Measurements from ENCODE around the gene SCML1.
"Not testable (repeated sequence)": the region's sequence is repeated elsewhere in the genome, so short reads cannot be mapped to it uniquely, and the experiment has no call there.

Gene SCML1

DNA sequence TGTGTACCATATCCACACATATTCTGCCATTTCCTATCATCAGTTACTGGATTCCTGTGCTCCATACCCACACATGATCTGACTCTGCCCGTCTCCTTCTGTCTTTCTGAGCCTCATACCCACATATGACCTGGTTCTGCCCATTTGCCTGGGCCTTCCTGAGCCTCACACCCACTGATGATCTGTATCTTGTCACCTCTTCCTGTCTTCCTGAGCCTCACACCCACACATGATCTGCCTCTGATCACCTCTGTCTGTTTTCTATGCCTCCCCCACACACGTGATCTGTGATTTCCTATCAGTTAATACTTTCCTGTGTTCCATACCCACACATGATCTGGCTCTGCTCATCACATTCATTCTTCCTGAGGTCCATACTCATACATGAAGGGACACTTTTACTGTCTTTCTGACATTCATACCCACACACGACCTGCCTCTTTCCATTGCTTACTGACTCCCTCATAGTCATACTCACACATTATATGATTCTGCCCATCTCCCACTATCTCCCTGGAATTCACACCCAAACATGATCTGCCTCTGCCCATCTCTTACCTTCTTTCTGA is 32.5 kb downstream of the SCML1 start:
- H3K27me3 ChIP-seq (ENCODE audit: control insufficient read depth, insufficient read depth, low read length) = peaks cover 6% of the 10 kb centered on the region
- no peaks in the 10 kb centered on the region for H3K4me1 ChIP-seq (ENCODE audit: control insufficient read depth, insufficient read depth, low read length)
- H3K9me3 ChIP-seq (replicated peaks; ENCODE audit: low read length) = no peaks in the 10 kb centered on the region
- H3K4me3 ChIP-seq (ENCODE audit: low read length) = no peak overlapping the region
- H3K4me2 ChIP-seq (ENCODE audit: low read length) = no peak overlapping the region
- no peaks in the 10 kb centered on the region for H3K36me3 ChIP-seq (ENCODE audit: insufficient read depth, low read length)
- H3K9ac ChIP-seq (ENCODE audit: low read depth, low read length) = no peak overlapping the region

DNA sequence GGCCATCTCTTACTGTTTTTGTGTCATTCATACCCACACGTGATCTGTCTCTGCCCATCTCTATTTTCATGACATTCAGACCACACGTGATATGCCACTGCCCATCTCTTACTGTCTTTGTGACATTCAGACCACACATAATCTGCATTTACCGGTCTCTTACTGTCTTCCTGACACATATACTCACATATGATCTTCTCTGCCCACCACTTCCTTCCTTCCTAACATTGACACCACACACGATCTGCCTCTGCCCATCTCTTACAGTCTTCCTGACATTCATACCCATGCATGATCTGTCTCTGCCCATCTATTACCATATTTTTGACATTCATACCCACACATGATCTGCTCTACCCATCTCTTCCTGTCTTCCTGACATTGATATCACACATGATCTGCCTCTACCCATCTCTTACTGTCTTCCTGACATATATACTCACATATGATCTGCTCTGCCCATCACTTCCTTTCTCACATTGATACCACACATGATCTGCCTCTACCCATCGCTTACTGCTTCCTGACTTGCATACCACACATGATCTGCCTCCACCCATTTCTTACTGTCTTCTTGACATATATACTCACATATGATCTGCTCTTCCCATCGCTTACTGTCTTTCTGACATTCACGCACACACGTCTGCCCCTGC is 36.1 kb downstream of the SCML1 start:
- no peak overlapping the region for H3K9ac ChIP-seq (ENCODE audit: low read depth, low read length)
- no peak overlapping the region for H3K4me3 ChIP-seq (ENCODE audit: low read length)
- H3K4me2 ChIP-seq (ENCODE audit: low read length) = no peak overlapping the region
- no peaks in the 10 kb centered on the region for H3K9me3 ChIP-seq (replicated peaks; ENCODE audit: low read length)
- H3K27me3 ChIP-seq (ENCODE audit: control insufficient read depth, insufficient read depth, low read length) = peaks cover 2% of the 10 kb centered on the region
- H3K36me3 ChIP-seq (ENCODE audit: insufficient read depth, low read length) = no peaks in the 10 kb centered on the region
- H3K4me1 ChIP-seq (ENCODE audit: control insufficient read depth, insufficient read depth, low read length) = no peaks in the 10 kb centered on the region

DNA sequence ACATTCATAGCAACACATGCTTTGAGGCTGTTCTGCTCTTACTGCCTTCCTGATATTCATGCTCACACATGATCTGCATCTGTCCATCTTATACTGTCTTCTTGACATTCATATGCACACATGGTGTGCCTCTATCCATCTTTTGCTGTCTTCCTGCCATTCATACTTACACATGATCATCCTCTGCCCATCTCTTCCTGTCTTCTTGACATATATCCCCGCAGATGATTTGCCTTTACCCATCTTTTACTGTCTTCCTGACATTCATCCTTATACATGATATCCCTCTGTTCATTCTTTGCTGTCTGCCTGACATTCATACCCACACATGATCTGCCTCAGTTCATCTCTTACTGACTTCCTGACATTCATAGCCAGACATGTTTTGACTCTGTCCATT is 36.8 kb downstream of the SCML1 start:
- no peaks in the 10 kb centered on the region for H3K36me3 ChIP-seq (ENCODE audit: insufficient read depth, low read length)
- no peak overlapping the region for H3K4me2 ChIP-seq (ENCODE audit: low read length)
- no peak overlapping the region for H3K4me3 ChIP-seq (ENCODE audit: low read length)
- no peak overlapping the region for H3K9ac ChIP-seq (ENCODE audit: low read depth, low read length)
- peaks cover 2% of the 10 kb centered on the region for H3K27me3 ChIP-seq (ENCODE audit: control insufficient read depth, insufficient read depth, low read length)
- H3K9me3 ChIP-seq (replicated peaks; ENCODE audit: low read length) = no peaks in the 10 kb centered on the region
- H3K4me1 ChIP-seq (ENCODE audit: control insufficient read depth, insufficient read depth, low read length) = no peaks in the 10 kb centered on the region

DNA sequence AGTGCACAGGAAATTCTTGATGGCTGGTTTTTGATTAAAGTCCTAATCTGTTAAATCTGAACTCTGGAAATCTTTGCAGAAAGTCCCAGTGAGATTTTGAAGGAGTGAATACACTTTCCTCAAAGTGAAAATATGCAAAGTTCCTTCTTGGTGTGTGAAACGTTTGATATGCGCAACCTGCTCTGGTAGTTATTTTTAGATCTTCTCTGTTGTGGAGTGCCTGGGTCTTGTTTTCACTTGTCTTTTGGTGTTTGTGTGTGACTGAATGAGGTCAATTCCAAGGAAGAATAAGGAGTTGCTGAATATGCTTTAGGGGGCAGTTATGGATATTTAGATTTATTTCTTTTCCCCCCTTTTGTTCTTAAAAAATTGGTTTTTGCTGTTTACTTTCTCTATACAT is 41.7 kb downstream of the SCML1 start:
- no peak overlapping the region for H3K4me2 ChIP-seq (ENCODE audit: low read length)
- no peak overlapping the region for H3K9ac ChIP-seq (ENCODE audit: low read depth, low read length)
- peaks cover 7% of the 10 kb centered on the region for H3K27me3 ChIP-seq (ENCODE audit: control insufficient read depth, insufficient read depth, low read length)
- no peaks in the 10 kb centered on the region for H3K36me3 ChIP-seq (ENCODE audit: insufficient read depth, low read length)
- H3K9me3 ChIP-seq (replicated peaks; ENCODE audit: low read length) = no peaks in the 10 kb centered on the region
- no peak overlapping the region for H3K4me3 ChIP-seq (ENCODE audit: low read length)
- no peaks in the 10 kb centered on the region for H3K4me1 ChIP-seq (ENCODE audit: control insufficient read depth, insufficient read depth, low read length)

DNA sequence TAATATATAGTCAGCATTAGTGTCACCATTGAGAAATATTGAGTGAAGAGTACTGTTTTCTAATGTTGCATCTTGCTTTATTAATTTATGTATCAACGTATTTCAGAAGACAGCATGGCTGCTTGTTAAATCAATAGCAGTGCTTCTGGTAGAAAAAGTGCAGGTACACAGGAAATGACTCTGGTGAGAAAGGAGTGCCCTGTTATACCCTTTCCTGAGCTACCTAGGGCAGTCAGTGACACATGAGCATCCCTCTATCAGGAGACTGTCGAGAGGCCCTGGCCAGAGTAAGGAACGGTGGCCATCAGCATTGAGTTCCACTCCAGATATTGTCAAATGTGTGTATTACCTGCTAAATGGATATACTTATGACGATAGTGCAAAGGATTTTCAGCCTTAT is 42.1 kb downstream of the SCML1 start:
- no peaks in the 10 kb centered on the region for H3K9me3 ChIP-seq (replicated peaks; ENCODE audit: low read length)
- no peaks in the 10 kb centered on the region for H3K36me3 ChIP-seq (ENCODE audit: insufficient read depth, low read length)
- H3K4me2 ChIP-seq (ENCODE audit: low read length) = no peak overlapping the region
- no peak overlapping the region for H3K9ac ChIP-seq (ENCODE audit: low read depth, low read length)
- no peaks in the 10 kb centered on the region for H3K4me1 ChIP-seq (ENCODE audit: control insufficient read depth, insufficient read depth, low read length)
- H3K27me3 ChIP-seq (ENCODE audit: control insufficient read depth, insufficient read depth, low read length) = peaks cover 7% of the 10 kb centered on the region
- no peak overlapping the region for H3K4me3 ChIP-seq (ENCODE audit: low read length)

DNA sequence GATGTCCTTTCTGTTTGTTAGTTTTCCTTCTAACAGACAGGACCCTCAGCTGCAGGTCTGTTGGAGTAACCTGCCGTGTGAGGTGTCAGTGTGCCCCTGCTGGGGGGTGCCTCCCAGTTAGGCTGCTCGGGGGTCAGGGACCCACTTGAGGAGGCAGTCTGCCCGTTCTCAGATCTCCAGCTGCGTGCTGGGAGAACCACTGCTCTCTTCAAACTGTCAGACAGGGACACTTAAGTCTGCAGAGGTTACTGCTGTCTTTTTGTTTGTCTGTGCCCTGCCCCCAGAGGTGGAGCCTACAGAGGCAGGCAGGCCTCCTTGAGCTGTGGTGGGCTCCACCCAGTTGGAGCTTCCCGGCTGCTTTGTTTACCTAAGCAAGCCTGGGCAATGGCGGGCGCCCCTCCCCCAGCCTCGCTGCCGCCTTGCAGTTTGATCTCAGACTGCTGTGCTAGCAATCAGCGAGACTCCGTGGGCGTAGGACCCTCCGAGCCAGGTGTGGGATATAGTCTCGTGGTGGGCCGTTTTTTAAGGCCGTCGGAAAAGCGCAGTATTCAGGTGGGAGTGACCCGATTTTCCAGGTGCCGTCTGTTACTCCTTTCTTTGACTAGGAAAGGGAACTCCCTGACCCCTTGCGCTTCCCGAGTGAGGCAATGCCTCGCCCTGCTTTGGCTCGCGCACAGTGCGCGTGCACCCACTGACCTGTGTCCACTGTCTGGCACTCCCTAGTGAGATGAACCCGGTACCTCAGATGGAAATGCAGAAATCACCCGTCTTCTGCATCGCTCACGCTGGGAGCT is 49.5 kb downstream of the SCML1 start:
- H3K4me2 ChIP-seq (ENCODE audit: low read length); H3K4me3 ChIP-seq (ENCODE audit: low read length); H3K9ac ChIP-seq (ENCODE audit: low read depth, low read length); H3K27me3 ChIP-seq (ENCODE audit: control insufficient read depth, insufficient read depth, low read length); H3K4me1 ChIP-seq (ENCODE audit: control insufficient read depth, insufficient read depth, low read length); H3K36me3 ChIP-seq (ENCODE audit: insufficient read depth, low read length); H3K9me3 ChIP-seq (replicated peaks; ENCODE audit: low read length): not testable (repeated sequence)

DNA sequence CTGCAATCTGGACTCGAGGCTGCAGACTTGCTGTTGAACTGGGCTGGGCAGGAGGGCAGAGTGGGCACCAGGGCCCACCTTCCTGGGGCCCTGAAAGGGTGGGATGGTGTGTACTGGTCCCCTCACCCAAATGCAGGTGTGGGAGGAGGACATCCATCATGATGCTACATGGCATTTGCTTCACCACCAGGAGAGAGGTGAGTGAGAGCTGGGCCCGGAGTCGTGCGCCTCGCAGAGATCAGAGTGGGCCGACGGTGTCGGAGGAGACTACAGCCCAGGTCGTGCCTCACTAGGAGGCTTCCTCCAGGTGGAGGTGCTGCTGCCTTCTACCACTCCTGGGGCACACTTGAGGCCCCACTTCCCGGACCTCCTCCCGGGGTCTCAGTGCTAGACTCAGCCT is 50.3 kb downstream of the SCML1 start:
- no peak overlapping the region for H3K4me3 ChIP-seq (ENCODE audit: low read length)
- H3K27me3 ChIP-seq (ENCODE audit: control insufficient read depth, insufficient read depth, low read length) = peaks cover 5% of the 10 kb centered on the region
- no peaks in the 10 kb centered on the region for H3K4me1 ChIP-seq (ENCODE audit: control insufficient read depth, insufficient read depth, low read length)
- H3K9ac ChIP-seq (ENCODE audit: low read depth, low read length) = no peak overlapping the region
- H3K4me2 ChIP-seq (ENCODE audit: low read length) = no peak overlapping the region
- H3K36me3 ChIP-seq (ENCODE audit: insufficient read depth, low read length) = no peaks in the 10 kb centered on the region
- no peaks in the 10 kb centered on the region for H3K9me3 ChIP-seq (replicated peaks; ENCODE audit: low read length)

DNA sequence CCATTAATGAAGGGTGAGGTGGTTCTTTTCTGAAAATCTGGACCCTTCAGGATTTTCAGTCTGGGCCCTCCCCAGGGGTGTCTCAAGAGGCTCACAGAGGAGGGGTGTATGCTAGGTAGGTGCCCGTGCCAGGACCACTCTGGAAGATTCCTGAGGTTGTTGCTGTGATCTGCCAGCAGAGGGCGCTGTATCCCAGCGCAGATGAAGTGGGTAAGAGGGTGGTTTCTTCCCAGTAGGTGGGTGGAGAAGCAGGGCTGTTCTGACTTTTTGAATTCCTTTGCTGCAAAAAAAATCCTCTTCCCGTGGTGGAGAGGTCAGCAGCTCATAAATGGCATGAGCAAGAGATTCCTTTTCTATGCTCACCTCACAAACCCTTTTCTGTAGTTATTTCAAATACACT is 51.1 kb downstream of the SCML1 start:
- Histone ChIP-seq H3K4me2 (ENCODE audit: low read length) (no peak overlapping the region), H3K4me3 (ENCODE audit: low read length) (no peak overlapping the region), H3K9ac (ENCODE audit: low read depth, low read length) (no peak overlapping the region), H3K9me3 (replicated peaks; ENCODE audit: low read length) (no peaks in the 10 kb centered on the region), H3K27me3 (ENCODE audit: control insufficient read depth, insufficient read depth, low read length) (peaks cover 5% of the 10 kb centered on the region), H3K36me3 (ENCODE audit: insufficient read depth, low read length) (no peaks in the 10 kb centered on the region), H3K4me1 (ENCODE audit: control insufficient read depth, insufficient read depth, low read length) (no peaks in the 10 kb centered on the region)

DNA sequence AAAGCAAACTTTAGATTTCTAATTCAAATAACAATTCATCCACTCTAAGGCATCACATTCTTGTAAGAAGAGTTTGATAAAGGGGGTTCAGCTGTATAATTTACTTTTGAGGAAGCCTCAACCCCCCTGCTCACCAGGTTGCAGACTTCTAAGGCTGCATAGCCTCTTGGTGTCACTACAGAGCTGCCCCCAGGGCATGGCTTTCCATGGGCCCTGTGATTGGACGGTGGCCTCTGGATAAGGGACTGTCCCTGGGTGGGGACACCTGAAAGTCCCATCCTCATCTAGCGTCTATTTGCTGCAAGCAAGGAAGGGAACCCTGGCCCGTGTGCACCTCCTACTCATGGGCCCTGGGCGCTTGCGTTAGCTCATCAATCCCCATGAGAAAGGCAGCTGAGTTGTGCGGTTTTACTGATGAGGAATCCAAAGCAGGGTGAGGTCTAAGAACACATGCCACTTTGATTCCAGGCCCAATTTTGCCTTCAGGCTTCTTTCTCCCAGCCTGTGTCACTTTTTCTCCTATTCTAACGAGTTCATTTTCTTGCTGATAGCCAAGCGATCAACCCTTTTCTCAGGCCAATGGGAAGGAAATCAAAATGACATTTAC is 51.8 kb downstream of the SCML1 start:
- Histone ChIP-seq H3K9me3 (replicated peaks; ENCODE audit: low read length) (no peaks in the 10 kb centered on the region), H3K9ac (ENCODE audit: low read depth, low read length) (no peak overlapping the region), H3K4me2 (ENCODE audit: low read length) (no peak overlapping the region), H3K36me3 (ENCODE audit: insufficient read depth, low read length) (no peaks in the 10 kb centered on the region), H3K4me1 (ENCODE audit: control insufficient read depth, insufficient read depth, low read length) (no peaks in the 10 kb centered on the region), H3K4me3 (ENCODE audit: low read length) (no peak overlapping the region), H3K27me3 (ENCODE audit: control insufficient read depth, insufficient read depth, low read length) (peaks cover 5% of the 10 kb centered on the region)

DNA sequence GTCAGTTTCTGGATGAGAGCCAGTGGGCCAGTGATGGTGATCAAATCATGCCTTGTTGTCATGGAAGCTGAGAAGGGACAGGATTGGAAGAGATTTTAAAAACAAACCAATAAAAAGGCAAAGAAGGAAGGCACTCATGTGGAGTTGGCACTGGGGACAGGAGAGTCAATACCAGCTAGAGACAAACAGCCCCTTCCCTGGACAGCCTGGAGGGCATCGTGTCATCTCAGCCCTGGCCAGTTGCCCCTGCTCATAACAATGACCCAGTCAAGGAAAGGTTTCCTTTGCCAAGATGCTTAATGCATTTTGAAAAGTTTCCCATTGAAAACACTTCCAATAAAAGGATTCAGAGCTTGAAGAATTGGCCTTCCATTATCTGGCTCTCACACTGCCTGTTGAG is 55.5 kb downstream of the SCML1 start:
- no peaks in the 10 kb centered on the region for H3K9me3 ChIP-seq (replicated peaks; ENCODE audit: low read length)
- no peaks in the 10 kb centered on the region for H3K36me3 ChIP-seq (ENCODE audit: insufficient read depth, low read length)
- peaks cover 5% of the 10 kb centered on the region for H3K27me3 ChIP-seq (ENCODE audit: control insufficient read depth, insufficient read depth, low read length)
- no peaks in the 10 kb centered on the region for H3K4me1 ChIP-seq (ENCODE audit: control insufficient read depth, insufficient read depth, low read length)
- no peak overlapping the region for H3K9ac ChIP-seq (ENCODE audit: low read depth, low read length)
- no peak overlapping the region for H3K4me3 ChIP-seq (ENCODE audit: low read length)
- no peak overlapping the region for H3K4me2 ChIP-seq (ENCODE audit: low read length)

DNA sequence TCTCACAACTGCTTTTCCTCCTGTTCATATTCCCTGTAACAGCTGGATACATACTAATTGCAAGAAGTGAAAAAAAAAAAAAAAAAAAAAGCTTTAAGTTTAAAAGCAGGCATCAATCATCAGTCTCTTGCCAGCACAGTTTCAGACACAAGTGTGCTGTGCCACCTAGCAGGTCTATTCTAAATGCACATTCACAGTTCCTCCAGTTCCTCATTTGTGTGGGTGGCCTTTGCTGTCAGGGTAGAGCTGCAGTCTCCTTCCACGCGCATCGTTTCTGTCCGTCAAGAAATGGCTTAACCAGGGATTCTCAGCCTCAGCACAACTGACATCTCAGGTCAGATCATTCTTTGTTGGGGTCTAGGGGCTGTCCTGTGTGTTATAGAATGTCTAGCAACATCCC is 61.6 kb downstream of the SCML1 start:
- no peaks in the 10 kb centered on the region for H3K9me3 ChIP-seq (replicated peaks; ENCODE audit: low read length)
- H3K4me1 ChIP-seq (ENCODE audit: control insufficient read depth, insufficient read depth, low read length) = no peaks in the 10 kb centered on the region
- H3K4me2 ChIP-seq (ENCODE audit: low read length) = no peak overlapping the region
- no peaks in the 10 kb centered on the region for H3K36me3 ChIP-seq (ENCODE audit: insufficient read depth, low read length)
- no peak overlapping the region for H3K9ac ChIP-seq (ENCODE audit: low read depth, low read length)
- H3K27me3 ChIP-seq (ENCODE audit: control insufficient read depth, insufficient read depth, low read length) = no peaks in the 10 kb centered on the region
- no peak overlapping the region for H3K4me3 ChIP-seq (ENCODE audit: low read length)

Measured in skeletal muscle satellite cell (primary cell).